NCI-H82 (cell line): ENCODE measurements around the gene SCN4A.
"Not testable (repeated sequence)": the region's sequence is repeated elsewhere in the genome, so short reads cannot be mapped to it uniquely, and the experiment has no call there.

ENCODE experiments used
- DNase-seq: peaks from one replicate; lab custom pipeline; 2025; lab: John Stamatoyannopoulos, UW

The SCN4A gene

GRCh38 chr17:63972796-63973195 lies at the start of gene SCN4A:
SCN4A (minus strand) TSS chr17:63972918; CDS start chr17:63972841, 77 bp downstream.
- DNase-seq: no peak

DNA sequence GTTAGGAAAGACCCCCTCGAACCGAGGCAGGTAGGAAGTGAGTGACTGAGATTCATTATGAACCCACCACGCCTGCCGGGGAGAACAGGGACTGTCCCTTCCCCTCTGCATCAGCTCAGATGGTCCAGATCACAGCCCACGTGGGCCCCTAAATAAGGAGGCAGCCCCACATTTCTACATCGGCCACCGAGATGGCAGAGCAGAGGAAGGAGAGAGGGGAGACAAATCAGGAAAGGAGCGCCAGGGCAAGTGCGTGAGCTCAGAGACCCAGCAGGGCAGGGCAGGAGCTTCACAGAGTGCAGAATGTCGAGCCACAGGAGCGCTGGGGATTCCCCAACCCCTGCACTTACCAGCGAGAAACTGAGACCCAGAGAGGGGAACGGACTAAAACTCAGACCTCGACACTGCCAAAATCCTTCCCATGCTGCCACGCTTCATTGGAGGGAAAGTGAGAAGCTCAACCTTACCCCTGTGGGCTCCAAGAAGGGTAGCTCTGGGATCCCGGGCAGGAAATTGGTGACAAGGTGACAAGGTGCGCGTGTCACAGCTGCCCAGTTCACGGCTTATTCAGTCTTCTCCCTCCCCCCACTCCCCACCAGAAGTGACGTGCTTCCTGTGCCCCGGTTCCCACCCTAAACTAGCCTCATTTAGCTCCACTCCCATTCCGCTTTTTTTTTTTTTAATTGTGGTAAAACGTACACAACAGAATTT lies 47.5 kb upstream of the SCN4A start, which contains the start of gene ICAM2:
TSS of gene ICAM2 (minus strand) at position 578 of the 711 bp plus-strand sequence. CDS start 13,942 bp downstream, outside the sequence.
- no peak for DNase-seq

DNA sequence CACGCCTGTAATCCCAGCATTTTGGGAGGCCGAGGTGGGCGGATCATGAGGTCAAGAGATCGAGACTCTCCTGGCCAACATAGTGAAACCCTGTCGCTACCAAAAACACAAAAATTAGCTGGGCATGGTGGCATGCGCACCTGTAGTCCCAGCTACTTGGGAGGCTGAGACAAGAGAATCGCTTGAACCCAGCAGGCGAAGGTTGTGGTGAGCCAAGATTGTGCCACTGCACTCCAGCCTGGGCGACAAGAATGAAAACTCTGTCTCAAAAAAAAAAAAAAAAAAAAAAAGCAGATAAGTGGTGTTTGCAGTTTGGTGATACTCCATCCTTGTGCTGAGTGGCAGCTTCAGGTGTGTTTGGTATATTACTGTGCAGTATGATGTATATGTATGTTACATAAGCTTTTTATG lies 46.8 kb upstream of the SCN4A start:
- not testable (repeated sequence) for DNase-seq

DNA sequence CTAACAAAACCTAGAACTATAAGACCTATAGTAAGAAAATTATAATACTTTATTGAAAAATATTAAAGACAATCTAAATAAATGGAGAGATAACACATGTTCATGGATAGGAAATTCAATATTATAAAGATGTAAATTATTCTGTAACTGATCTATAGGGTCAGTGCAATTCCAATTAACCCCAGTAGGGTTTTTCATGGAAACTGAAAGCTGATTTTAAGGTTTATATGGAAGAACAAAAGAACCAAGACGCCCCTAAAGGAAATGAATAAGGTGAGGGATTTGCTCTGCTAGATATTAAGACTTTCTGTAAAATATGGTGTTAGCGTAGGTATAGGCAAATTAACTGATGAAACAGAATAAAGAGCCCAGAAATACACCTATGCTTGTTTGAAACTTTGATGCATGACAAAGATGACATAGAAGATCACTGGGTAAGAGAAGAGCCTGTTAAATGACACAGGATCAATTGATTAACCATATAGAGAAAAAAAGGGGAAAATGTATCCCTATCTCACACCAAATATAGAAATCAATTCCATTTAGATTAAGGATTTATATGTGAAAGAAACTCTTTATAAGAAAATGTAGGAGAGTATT lies 44.8 kb upstream of the SCN4A start:
- DNase-seq: no peak

- no peak for DNase-seq
These were observed 44.3 kb upstream of the SCN4A start for GRCh38 chr17:64016974-64017373.

DNA sequence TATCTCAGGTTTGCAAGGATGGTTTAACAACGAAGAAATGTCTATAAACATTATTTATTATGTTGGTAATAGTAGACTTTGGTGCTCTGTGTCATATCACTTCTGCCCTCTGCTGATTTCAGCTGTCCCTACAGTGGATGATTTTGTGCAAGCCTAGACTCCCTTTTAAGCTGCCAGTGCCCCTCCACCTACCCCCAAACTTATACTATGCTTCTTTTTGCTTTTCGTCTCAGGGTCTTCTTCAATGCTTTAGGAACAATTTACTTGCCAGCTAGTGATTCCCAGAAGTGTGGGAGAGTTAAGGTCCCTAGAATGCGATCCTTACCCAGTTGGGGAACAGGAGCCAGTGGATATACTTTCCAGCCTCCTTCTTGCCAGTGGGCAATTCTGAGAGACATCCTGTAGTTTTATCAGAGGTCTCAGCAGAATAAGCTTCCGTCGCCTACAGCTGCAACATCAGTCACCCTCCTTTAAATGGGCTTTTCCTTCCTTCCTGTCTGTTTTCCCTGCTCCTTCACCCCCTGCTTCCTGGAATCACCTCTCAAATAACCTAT lies 43.6 kb upstream of the SCN4A start:
- no peak for DNase-seq

DNA sequence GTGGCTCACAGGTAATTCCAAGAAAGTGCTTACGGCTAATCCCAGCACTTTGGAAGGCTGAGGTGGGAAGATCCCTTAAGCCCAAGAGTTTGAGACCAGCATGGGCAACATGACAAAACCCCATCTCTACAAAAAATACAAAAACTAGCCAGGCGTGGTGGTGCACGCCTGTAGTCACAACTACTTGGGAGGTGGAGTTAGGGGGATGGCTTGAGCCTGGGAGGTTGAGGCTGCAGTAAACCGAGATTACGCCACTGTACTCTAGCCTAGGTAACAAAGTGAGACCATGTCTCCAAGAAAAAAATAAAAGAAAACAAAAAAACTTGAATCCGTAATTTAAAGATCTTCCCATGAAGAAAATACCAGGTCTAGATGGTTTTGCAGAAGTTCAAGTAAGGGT lies 42.7 kb upstream of the SCN4A start:
- DNase-seq: no peak

DNA sequence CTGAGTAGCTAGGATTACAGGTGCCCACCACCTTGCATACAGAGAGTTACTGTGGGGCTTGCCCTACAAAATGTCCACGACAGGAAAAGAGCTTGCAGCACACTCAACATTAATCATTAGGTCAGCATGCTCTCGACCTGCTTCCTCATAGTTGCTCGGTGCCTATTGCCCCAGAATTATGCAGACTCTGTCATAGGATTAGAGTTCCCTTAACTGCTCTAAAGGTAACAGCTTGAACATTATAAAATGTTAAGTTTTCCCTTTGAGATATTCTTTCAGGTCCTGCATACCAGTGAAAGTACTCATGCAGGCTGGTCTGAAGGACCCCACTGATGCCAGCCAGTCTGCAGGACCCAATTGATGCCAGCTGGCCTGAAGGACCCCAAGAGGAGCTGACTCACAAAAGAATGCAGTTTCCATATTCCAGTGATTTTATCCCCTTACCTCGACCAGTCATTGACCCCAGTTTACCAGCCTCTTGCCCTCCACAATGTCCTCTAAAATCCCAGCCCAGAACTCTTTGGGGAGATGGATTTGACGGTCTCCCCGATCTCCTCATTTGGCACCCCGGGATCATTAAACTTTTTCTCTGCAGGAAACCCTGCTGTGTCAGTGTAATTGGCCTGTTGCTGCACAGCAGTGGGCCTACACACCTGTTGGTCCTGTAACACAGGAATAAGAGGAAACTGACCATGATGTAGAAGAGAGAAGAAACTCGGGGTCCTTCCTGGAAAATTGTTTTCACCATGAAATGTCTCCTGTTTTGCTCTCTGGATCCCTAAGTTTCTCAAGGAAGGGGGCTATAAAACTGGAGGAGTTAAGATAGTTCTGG lies 37.1 kb upstream of the SCN4A start:
- no peak for DNase-seq

GRCh38 chr17:64008830-64009229 lies 36.1 kb upstream of the SCN4A start:
- DNase-seq: no peak

GRCh38 chr17:64008346-64008745 lies 35.6 kb upstream of the SCN4A start:
- DNase-seq: no peak

- no peak for DNase-seq
These were observed 35.1 kb upstream of the SCN4A start for GRCh38 chr17:64007838-64008282.

DNA sequence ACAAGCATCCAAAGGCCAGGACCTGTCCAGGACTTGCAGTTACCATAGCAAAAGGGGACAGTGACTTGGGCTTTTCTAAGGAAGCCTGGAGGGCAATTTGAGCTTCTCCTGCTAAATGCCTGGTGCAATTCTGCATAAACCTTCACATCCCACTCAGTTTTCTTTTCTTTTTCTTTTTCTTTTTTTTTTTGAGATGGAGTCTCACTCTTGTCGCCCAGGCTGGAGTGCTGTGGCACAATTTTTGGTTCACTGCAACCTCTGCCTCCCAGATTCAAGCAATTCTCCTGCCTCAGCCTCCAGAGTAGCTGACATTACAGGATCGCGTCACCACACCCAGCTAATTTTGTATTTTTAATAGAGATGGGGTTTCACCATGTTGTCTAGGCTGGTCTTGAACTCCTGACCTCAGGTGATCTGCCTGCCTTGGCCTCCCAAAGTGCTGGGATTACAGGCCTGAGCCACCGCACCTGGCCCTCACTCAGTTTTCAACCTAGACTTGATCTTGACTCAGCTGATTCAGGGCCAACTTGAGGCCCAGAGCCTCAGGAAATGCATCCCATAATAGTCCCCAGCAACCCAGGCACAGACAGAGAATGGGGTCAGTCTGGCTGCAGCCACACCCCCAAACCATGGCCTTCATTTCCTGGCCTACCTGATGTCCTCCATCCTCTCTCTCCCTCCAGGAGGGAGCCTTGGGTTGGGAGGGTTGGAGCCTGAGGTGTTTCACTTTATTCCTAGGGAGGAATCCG lies 34.5 kb upstream of the SCN4A start:
- not testable (repeated sequence) for DNase-seq

GRCh38 chr17:64006361-64007088 lies 33.8 kb upstream of the SCN4A start:
- DNase-seq: no peak

- DNase-seq: peak; percentile 70
These were observed 33.0 kb upstream of the SCN4A start for GRCh38 chr17:64005734-64006167.

DNA sequence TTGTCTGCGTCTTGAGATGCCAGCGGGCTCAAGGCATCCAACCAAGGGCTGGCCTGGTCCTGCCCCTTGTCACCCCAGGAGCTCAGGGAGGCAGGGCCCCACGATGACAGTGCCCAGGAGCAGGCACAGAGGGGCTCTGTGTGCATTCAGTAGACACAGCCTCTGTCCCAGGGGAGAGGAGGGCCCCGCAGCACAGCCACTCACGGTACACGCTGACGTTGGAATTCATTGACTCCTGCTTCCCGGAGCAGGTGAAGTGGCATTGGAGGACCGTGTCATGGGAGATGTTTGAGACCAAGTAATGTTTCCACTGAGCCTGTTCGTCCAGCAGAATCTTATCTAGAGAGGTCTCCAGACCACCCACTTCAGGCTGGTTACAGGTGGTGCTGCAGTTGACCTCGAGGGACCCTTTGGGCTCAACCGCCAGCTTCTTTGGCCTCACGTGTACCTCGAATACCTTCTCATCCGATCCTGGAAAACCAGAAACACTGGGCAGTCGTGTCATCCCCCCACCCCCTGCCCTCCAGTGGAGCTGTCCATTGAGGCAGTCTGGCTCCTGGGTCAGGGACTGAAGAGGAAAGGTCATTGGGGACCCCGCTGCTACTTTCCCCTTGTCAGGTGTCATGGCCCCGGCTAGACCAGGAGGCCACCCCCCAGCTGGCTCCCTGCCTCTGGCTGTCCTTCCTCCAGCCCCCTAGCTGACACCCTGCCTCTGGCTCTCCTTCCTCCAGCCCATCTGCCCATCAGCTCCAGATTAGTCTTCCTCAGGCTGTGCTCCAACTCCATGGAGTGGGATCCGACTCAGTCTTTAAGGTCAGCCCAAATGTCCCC lies 32.4 kb upstream of the SCN4A start:
- no peak for DNase-seq

- DNase-seq: no peak
These were observed 31.6 kb upstream of the SCN4A start for GRCh38 chr17:64004218-64004770.

DNA sequence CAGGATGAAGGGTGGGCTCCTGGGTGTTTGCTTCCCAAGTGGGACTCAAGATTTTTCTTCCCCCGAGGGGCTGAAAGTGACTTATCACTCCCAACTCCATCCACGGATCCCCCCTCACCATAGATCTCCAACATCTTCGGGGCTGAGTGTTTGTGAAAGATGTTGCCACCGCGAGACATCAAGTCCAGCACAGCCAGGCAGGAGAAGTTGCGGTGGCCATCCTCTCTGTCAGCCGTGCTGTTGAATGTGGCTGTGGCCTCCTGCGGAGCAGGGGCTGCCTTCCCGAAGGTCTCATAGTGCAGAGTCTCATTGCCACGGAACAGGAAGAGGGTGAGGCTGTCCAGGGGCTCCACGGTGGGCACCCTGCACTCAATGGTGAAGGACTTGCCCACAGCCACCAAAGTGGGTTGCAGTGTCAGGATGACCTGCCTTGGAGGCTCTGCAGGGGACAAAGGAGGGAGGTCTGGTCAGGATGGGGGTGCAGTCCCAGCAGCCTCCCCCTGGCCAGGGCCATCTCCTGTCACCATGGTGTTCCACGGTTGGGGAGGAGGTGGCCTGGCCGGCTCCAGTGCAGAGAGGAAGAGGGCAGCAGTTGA lies 30.9 kb upstream of the SCN4A start:
- no peak for DNase-seq

- no peak for DNase-seq
These were observed 30.2 kb upstream of the SCN4A start for GRCh38 chr17:64002658-64003525.
